Body of pancreas (tissue), 4 donors: Measurements from ENCODE around the gene HRH3. TPM values are rescaled to one million over a fixed set of nuclear protein-coding genes. Genes with fewer than 3 reads are reported as not detected.

Source experiments
- ATAC-seq: fragments of 150-250 bp; one replicate; pipeline ENCODE4 v1.9.1; 2016
- DNase-seq, 4 donors: peaks; one replicate each; pipeline ENCODE4 v3.0.0-alpha.2; 2019
- H3K27ac ChIP-seq, 4 donors: fragments of 200-600 bp; sonication (generic); 1 replicate in 3 of 4; 2 replicates in 1 of 4; pipeline versions ENCODE4 v1.5.1 to v1.6.1; 2016 to 2019; ENCODE audit warnings: mild to moderate bottlenecking in 1 of 4, mixed read lengths in 1 of 4, moderate library complexity in 1 of 4
- H3K27me3 ChIP-seq, 2 donors: fragments of 200-600 bp; sonication (generic); one replicate each; pipeline ENCODE4 v1.6.0; 2016; ENCODE audit warnings: mild to moderate bottlenecking in 1 of 2
- H3K36me3 ChIP-seq, 2 donors: fragments of 200-600 bp; sonication (generic); replicated peaks in 1 of 2; 2 replicates each; pipeline ENCODE4 v1.5.1; 2016; ENCODE audit warnings: low read depth in 2 of 2; ENCODE audit not compliant: insufficient read depth in 1 of 2
- H3K4me1 ChIP-seq: fragments of 200-600 bp; sonication (generic); one replicate; pipeline ENCODE4 v1.6.0; 2016
- H3K4me3 ChIP-seq, 2 donors: fragments of 200-600 bp; sonication (generic); 1 replicate in 1 of 2; 2 replicates in 1 of 2; pipeline ENCODE4 v1.5.1; 2016 to 2019
- H3K9me3 ChIP-seq, 3 donors: fragments of 200-600 bp; sonication (generic); 1 replicate in 2 of 3; 2 replicates in 1 of 3; pipeline ENCODE4 v1.5.1; 2016
- POLR2A ChIP-seq, 3 donors: fragments of 450-650 bp; IDR thresholded peaks; one replicate each; pipeline ENCODE4 v1.6.1; 2016; ENCODE audit warnings: antibody characterized with exemption in 3 of 3, mild to moderate bottlenecking in 2 of 3
- WGBS, 2 donors: methylation state at CpG; one replicate each; pipeline ENCODE4 v1.1.5; 2017; 5-methylcytosine and 5-hydroxymethylcytosine counted together
- intact Hi-C: fragments of 100-400 bp; cut with DNase I; formaldehyde crosslinking; loops from one replicate; pipeline ENCODE4 v1.15.1; 2023
- total RNA-seq, 2 donors: library from RNA; depleted of rRNA; stranded (reverse); fragments of >200 nt; gene quantifications; one replicate each; pipeline ENCODE4 v1.1.0, GENCODE V29; 2016
- TF ChIP-seq, protein P1 (sequence below), 7 experiments: fragments of 450-650 bp in 4 of 7; fragments of 200-600 bp in 3 of 7; sonication (generic) in 3 of 7; IDR thresholded peaks; one replicate each; pipeline ENCODE4 v1.5.1; 2016 to 2019; ENCODE audit warnings: antibody characterized with exemption in 7 of 7

HRH3 gene
- total RNA-seq, 2 donors from 2014 or later = 0.33 TPM; not detected in 1

DNA sequence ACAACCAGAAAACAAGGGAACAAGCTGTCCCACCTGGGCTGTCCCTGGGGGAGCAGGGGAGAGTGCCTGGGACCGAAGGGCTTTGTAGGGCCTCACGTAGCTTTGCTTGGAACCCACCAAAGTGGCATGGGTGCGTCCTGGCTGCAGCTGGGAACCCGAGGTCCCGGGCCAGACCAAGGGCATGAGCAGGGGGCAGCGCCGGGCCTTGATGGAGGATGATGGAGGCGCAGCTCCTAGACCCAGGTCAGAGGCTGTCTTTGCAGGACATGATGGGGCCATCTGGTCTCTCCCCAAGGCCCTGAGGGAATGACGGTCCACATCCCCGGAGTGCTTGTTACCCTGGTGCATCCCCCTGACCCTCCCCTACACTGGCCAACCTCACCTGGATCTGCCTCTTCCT, 10.6 kb upstream of the HRH3 start:
- Histone ChIP-seq H3K9me3 (no peaks in the 10 kb centered on the region), H3K36me3 (no peaks in the 10 kb centered on the region), H3K4me1 (peaks cover 23% of the 10 kb centered on the region), H3K27ac (no peak overlapping the region), H3K27me3 (no peaks in the 10 kb centered on the region), H3K4me3 (no peak overlapping the region)
- intact Hi-C loops = no loop called here
- DNase-seq (no peak), ATAC-seq (no peak)
- TF ChIP-seq POLR2A (IDR thresholded peaks at IDR 0.05) = no peak
- TF ChIP-seq, protein P1, sequence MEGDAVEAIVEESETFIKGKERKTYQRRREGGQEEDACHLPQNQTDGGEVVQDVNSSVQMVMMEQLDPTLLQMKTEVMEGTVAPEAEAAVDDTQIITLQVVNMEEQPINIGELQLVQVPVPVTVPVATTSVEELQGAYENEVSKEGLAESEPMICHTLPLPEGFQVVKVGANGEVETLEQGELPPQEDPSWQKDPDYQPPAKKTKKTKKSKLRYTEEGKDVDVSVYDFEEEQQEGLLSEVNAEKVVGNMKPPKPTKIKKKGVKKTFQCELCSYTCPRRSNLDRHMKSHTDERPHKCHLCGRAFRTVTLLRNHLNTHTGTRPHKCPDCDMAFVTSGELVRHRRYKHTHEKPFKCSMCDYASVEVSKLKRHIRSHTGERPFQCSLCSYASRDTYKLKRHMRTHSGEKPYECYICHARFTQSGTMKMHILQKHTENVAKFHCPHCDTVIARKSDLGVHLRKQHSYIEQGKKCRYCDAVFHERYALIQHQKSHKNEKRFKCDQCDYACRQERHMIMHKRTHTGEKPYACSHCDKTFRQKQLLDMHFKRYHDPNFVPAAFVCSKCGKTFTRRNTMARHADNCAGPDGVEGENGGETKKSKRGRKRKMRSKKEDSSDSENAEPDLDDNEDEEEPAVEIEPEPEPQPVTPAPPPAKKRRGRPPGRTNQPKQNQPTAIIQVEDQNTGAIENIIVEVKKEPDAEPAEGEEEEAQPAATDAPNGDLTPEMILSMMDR (IDR thresholded peaks at IDR 0.05) = no peak
- 93 to 100% methylated on average over 2 to 10 of the region's 10 CpGs for WGBS, 2 donors

DNA sequence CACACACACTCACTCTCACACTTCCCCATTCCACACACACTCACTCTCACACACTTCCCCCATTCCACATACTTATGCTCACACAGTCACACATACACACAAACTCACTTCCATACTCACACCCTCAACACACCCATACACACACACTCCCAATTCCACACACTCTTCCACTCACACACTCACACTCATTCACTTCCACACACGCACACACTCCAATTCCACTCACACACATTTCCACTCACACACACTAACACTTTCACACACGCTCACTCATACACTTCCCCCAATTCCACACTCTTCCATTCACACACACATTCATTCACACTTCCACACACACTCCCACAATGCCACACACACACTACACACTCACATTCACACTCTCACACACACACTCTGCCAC, 10.2 kb upstream of the HRH3 start:
- H3K27me3 ChIP-seq = no peaks in the 10 kb centered on the region

DNA sequence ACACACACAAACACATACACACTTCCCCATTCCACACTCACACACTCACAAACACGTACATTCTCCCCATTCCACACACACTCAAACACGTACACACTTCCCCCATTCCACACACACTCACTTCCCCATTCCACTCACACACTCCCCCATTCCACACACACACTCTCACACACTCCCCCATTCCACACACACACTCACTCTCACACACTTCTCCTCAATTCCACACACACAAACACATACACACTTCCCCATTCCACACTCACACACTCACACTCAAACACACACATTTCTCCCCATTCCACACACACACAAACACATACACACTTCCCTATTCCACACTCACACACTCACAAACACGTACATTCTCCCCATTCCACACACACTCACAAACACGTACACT, 9.6 kb upstream of the HRH3 start:
- DNase-seq (no peak), ATAC-seq (no peak)
- Histone ChIP-seq H3K27me3 (no peaks in the 10 kb centered on the region), H3K9me3 (no peaks in the 10 kb centered on the region), H3K4me1 (peaks cover 16% of the 10 kb centered on the region), H3K4me3 (no peak overlapping the region), H3K27ac (no peak overlapping the region), H3K36me3 (no peaks in the 10 kb centered on the region)
- WGBS, 2 donors = 62 to 63% methylated on average over 4 of the region's 4 CpGs
- TF ChIP-seq POLR2A (IDR thresholded peaks at IDR 0.05) = no peak
- TF ChIP-seq, protein P1 (IDR thresholded peaks at IDR 0.05) = no peak
- intact Hi-C loops = no loop called here

More for the DNA sequence above, 10.2 kb upstream of the HRH3 start:
- WGBS, 2 donors = 97 to 98% methylated on average over 2 of the region's 2 CpGs
- DNase-seq (no peak), ATAC-seq (no peak)
- H3K4me3 ChIP-seq = no peak overlapping the region
- H3K4me1 ChIP-seq = peaks cover 23% of the 10 kb centered on the region
- no peaks in the 10 kb centered on the region for H3K9me3 ChIP-seq
- TF ChIP-seq, protein P1 (IDR thresholded peaks at IDR 0.05) = no peak
- no peak for TF ChIP-seq POLR2A (IDR thresholded peaks at IDR 0.05)
- H3K36me3 ChIP-seq = no peaks in the 10 kb centered on the region
- intact Hi-C loops = no loop called here
- no peak overlapping the region for H3K27ac ChIP-seq

DNA sequence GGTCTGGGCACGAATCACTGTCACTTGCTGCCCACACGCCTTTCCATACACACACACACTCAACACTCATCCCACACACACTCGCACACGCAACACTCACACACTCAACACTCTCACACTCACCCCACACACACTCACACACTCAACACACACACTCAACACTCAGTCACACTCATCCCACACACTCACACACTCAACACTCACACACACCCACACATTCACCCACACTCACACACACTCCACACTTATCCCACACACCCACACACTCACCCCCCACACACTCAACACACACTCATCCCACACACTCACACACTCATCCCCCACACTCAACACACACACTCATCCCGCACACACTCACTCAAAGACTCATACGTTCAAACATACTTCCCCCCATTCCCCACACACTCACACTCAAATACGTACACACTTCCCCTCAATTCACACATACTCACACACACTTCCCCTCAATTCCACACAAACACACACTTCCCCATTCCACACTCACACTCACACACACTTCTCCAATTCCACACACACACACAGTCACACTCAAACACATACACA, 9.0 kb upstream of the HRH3 start:
- WGBS, 2 donors = 85 to 92% methylated on average over 7 of the region's 7 CpGs
- Histone ChIP-seq H3K36me3 (no peaks in the 10 kb centered on the region), H3K4me1 (peaks cover 14% of the 10 kb centered on the region), H3K9me3 (no peaks in the 10 kb centered on the region), H3K27me3 (no peaks in the 10 kb centered on the region), H3K27ac (no peak overlapping the region), H3K4me3 (no peak overlapping the region)
- DNase-seq (no peak), ATAC-seq (no peak)
- no peak for TF ChIP-seq POLR2A (IDR thresholded peaks at IDR 0.05)
- TF ChIP-seq, protein P1 (IDR thresholded peaks at IDR 0.05) = no peak
- intact Hi-C loops = no loop called here
